NCI-H82 treated with DMSO at 0.1 percent for 48 hours (cell line): ENCODE measurements around the gene ELP4.
"Not testable (repeated sequence)": the region's sequence is repeated elsewhere in the genome, so short reads cannot be mapped to it uniquely, and the experiment has no call there.

Experiments used
- DNase-seq: peaks from one replicate; lab custom pipeline; 2025; ENCODE audit not compliant: unreplicated experiment; lab: John Stamatoyannopoulos, UW

ELP4 gene

DNA sequence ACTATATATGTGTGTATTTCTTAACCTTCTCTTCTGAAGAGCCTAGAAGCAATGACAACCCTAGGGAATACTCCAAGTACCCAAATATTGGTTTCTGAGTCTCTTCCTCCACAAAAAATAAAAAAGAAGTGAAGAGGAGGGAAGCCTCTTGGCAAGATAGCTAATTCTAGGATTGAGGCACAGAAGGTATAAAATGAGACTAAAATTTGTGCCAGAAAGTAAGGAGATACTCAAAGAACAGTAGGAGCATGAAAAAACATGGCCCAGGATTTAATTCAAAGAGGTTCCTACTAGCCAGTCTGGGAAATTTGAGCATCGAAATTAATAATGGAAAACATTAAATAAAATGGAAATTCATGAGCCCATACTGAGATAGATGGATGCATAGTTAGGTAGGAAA lies 189.5 kb downstream of the ELP4 start:
- DNase-seq, result no peak

DNA sequence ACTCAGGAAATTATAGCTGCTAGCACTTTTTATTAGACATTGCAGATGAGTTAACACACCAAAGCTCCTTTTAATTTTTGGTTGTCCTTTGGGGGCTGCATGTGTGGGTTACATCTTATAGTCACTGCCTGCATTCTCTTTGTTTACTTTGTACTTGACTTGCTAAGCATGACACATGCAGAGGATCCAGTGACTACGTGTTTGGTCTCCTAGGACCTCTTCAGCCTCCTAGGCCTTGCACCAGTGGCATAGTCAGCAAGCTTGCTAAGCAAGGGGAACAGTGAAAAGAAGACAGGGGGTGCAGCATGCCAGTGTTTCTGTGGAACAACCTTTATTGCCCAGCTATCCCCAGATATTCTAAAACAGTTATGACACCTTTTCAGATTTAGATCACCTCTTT lies 193.4 kb downstream of the ELP4 start:
- DNase-seq, result no peak

DNA sequence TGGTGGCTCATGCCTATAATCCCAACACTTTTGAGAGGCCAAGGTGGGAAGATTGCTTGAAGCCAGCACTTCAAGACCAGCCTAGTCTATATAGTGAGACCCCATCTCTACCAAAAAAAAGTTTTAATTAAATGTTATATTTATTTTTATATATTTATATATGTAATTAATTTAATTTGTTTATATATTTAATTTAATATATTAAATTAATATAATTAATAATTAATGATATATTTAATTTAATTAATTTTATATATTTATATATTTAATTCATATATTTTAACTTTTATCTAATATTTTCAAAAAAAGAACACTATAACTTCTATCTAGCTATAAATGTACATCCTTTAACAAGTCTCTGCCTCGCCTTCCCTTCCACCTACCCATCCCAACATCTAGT lies 196.8 kb downstream of the ELP4 start:
- DNase-seq, result no peak

DNA sequence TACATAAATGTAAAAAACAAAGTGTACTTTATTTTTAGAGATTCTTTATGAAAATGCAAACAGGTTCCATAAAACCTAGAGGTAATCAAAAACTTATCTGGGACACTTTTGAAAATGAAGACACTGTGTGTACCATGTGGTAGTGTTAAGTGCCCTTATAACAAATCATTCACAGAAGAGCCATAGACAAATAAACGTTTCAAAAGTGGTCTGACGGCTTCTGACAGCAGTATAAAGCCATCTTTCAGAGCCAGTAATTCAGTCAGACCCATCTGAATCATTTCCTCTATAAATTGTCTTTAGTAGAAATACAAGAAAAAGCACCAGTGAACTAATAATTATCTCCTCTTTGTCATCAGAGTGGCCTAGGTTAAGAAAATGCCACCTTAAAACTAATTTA lies 201.6 kb downstream of the ELP4 start:
- no peak for DNase-seq

DNA sequence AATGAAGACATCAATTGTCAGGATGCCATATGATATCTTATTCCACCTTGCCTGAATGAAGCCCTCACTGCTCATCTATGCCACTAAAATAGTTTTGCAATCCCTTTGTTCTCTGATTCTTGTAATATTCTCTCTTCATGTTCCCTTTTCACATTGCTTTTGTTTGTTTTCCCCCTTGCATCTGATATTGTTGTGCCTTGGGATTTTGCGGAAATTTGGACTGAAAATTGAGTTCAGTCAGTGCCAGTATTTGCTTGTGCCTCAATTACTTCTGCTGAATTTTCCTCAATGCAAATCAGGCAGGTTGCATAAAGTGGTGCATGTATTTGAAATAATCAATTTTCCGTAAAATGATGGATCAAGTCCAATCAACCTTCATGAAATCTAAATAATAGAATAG lies 203.3 kb downstream of the ELP4 start:
- DNase-seq, result no peak

DNA sequence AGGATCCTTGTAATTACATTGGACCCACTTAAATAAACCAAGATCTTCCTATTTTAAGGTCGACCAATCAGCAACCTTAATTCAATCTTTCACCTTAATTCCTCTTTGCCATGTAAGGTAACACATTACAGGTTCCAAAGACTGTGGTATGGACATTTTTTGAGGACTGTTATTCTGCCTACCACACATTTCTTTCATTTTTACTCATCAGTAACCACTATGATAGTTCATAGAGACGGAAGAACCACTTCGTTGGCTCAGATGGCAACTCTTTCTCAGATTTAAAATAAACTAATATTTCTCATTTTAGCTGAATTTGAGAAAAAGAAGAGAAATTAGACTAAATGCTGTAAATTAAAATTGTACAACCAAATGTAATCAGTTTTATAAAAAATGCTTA lies 205.3 kb downstream of the ELP4 start:
- no peak for DNase-seq

DNA sequence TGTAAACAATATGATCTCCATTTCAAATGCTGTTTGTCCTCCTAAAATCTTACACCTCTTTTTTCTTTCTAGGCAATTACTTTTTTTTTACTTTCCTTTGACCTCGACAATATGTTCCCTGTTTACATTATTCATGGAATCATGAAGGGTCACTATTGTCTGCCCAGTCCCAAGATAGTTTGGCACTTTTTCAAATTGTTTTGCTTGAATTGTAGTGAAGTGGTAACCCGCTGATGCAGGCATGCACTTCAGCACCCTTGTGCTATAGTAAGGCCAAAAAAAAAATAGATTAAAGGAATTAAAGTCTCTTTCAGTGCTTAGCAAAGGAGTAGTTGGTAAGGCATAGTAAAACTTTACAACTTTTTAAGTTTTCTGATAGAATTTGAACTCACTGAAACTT lies 210.7 kb downstream of the ELP4 start:
- no peak for DNase-seq

DNA sequence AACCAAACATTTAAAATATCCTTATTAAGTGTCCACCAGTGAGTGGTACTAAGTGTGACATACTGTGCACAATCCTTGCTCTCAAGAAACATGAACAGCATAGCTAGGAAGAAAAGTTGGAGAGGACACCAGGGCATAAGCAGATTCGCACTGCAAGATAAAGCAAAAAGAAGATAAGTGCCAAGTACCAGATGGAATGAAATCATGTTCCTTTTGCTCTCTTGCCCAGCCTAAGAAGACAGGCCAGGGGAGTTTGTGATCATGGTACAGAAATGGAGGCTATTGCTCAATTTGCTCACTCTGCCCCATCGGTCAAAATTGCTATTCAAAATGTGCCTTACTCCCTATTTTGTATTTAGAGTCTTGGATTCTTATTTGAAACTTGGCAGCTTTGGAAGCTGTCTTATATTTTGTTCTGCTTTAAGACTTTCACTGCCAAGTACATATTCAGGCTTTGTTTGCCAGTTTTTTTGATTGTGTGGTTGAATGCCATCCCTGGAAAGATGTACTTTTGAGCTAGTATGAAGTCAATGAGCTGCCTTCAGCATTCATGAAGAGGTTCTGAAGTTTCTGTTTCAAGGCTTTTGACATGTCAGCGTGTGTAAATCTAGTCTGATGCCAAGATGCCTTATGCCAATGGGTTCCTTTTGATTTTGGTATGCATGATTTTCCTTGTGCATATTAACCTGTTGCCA lies 211.3 kb downstream of the ELP4 start:
- no peak for DNase-seq

DNA sequence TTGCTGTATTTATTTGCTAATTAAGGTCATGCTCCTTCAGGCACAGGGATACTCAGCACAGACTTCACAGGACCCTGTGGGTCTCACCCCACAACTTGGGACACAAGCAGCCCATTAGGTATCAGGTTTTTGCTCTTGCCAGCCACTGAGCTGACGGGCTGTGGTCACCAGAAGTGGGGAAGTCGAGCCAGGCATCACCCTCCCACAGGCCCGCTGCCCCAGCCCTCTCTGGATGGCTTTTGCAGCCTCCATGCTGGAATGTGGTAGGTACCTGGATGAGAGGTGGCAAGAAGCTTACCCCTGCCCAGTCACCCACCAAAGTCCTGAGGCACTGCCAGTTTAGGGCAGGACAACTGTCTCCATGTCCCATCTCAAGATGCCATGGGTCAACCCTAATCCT lies 213.2 kb downstream of the ELP4 start:
- DNase-seq, result no peak

DNA sequence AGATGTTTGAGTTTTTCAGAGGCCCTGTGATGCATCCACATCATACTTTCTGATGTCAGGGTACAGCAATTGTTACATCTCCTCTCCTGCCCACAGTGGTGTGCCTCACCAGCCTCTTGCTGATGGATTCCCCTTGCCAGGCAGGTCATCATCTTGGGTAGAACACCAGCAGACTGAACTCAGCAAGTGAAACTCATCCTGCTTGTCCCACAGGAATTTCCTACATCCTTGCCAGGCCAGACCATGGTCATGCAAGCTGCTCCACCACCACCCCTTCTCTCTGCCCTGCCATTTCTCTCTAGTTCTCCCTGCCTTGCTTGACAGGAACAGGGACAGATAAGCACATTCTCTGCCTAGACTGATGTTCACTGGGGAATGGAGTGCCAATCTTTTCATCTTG lies 215.6 kb downstream of the ELP4 start:
- no peak for DNase-seq

DNA sequence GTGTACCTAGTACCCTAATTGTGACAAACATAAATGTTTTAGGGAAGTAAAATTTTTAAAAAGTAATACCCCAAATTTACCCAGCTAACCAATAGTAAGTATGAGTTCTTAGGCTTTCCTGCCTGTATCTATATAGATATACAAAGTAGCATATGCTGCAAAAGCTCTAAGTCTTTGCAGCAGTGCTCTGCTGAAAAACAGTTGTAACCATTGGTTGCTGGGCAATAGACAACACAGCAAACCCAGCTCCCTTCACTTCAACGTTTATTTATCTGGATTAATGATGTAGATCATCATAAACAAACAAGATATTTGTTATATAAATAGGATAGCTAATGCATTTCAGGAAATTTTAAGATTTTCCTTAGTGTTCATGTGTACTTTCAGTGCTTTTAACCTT lies 218.9 kb downstream of the ELP4 start:
- no peak for DNase-seq

DNA sequence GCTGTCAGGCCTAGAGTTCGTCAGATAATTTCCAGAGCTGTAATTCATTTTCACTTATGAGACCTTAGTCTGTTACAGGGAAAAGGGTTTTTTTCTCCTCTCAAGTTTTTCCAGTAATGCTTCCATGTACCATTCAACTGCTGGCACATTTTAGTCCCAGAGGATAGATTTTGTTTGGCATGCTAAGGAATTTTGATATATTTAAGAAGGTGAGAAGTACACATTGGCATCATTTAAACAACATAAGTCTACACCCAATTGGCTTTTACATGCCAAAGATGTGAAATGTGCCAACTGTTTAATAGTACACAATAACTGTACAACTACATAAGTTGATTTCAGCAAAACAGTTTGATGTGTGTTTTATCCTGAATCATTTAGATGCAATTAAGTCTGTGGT lies 230.6 kb downstream of the ELP4 start:
- no peak for DNase-seq

DNA sequence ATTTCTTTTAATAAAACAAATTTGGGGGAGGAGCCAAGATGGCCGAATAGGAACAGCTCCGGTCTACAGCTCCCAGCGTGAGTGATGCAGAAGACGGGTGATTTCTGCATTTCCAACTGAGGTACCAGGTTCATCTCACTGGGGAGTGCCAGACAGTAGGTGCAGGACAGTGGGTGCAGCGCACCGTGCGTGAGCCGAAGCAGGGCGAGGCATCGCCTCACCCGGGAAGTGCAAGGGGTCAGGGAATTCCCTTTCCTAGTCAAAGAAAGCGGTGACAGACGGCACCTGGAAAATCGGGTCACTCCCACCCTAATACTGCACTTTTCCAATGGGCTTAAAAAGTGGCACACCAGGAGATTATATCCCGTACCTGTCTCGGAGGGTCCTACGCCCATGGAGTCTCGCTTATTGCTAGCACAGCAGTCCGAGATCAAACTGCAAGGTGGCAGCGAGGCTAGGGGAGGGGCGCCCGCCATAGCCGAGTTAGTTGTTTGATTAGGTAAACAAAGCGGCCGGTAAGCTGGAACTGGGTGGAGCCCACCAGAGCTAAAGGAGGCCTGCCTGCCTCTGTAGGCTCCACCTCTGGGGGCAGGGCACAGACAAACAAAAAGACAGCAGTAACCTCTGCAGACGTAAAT lies 231.3 kb downstream of the ELP4 start:
- not testable (repeated sequence) for DNase-seq

DNA sequence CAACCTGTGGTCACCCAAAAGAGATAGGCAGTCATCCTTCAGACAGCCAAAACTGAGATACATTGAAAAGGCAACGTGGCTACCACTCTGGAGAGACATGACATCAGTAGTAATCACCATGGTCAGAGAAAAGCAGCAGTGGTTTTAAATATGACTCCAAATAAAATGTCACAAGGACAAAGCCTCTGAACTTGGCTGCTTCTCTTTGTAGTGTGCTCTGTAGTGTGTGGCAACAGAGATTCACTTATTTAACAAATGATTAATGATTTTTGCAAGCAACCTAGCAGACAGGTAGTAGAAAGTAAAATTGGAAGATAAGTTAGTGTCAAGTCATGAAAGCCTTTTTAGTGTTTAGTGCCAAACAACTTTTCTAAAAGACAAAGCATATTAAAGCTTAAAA lies 238.0 kb downstream of the ELP4 start:
- DNase-seq, result no peak

DNA sequence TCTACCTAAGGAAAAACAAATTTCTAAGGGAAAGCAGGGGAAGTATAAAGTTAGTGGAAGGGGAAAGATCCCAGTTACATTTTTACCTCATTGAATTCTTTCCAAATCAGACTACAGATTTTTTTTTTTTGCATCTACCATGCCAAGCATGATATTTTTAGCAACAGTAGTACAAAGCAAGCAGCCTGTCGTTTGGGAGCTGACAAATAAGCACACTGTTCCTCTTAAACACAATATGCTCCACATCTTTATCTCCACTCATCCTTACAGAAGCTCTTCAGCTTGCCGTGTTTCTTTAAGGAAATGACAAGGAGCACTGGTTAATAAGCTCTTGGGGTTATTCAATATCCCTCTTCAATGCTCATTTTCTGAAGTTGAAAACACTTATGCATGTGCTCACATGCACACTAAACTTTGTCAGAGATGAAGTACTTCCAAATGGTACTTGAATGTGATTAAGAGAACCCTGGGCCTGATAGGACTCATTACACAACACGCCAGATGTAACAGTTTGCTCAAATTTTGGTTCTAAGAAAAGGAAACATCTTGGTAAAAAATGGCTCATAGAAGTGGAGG lies 247.8 kb downstream of the ELP4 start:
- DNase-seq, result no peak

DNA sequence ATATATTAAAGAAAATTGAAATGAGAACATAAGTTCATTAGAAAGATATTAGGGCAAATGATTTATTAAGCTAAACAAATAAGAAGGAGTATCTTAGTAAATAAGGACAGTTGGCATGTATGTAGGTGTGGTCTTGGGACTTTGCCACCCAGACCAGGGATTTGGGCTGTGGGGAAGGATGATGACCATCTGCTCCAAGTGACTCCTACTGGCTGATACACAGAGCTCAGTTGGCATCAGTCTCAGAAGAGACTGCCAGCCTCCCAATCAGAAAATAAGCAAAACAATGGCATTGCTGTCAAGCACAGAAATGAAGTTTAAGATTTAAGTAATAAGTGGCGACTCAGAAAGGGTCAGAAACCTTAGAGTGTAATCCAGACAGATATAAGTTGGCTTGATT lies 252.1 kb downstream of the ELP4 start:
- DNase-seq, result no peak

DNA sequence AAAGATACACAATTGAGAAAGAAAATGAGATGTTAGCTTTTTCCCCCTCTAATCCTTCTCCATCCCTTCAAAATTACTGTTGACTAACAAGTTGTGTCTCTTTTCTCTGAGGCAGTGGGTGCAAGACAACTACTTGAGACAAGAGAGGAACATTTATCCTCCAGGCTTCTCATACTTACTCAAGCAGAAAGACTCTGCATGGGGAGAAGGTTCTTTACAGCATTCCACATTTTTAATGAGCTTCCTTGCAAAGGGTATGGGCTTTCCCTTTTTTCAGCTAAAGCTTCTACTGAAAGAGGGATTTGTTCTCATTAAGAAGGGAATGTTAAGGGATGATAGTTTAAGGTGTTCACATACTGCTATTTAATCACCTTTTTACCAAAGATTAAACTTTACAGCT lies 253.7 kb downstream of the ELP4 start:
- DNase-seq, result no peak

DNA sequence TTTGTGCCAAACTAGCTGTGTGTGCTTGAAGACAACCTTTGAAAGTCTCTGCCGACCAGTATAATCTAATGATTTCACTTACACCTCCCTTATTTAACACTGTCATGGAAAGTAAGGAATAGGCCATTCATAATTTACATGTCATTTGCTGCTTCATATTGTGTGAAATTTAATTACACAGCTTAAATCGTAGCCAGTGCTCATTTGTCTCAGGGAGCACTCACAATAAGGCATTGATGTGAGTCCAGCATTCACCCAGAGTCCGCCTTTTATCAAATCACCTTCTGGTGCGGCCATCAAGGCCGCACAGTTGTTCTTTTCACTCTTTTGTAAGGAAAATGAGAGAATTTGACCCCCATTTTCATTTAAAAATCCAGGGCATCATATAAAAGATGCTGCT lies 254.7 kb downstream of the ELP4 start:
- DNase-seq, result no peak

DNA sequence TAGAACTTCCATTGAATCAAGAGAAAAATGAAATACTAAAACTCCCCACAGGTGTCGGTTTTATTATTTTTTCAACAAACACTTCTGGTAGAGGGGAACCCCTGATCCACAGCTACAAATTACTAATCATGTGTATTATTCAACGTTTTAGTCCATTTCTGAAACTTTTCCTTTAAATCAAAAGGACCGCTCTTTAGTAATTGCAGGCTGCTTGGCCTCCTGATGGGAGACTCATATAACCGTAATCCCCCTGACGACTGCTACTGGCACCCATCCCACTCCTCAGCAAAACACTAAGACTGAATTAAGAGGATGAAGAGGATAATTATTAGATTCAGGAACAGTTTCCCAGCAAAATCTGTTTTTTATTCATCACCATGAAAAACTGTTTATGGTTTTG lies 255.2 kb downstream of the ELP4 start:
- DNase-seq, result peak; percentile 67

DNA sequence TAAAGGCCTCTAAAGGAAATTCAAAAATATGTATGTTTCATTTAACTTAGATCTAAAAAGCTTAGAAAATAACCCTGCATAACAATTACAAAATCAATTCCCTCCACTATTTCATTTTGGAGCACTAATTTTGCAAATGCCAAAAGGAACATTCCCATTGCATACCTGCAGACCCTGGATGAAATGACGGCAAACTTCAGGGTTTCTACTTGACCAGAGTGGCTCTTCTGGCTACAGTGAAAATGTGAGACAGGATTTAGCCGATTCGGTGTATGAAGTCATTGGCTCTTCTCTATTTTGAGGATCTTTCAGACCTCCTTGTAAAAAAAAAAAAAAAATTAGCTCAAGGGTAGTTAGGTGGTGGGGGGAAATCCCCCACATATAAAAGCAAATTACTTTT lies 257.5 kb downstream of the ELP4 start:
- no peak for DNase-seq

DNA sequence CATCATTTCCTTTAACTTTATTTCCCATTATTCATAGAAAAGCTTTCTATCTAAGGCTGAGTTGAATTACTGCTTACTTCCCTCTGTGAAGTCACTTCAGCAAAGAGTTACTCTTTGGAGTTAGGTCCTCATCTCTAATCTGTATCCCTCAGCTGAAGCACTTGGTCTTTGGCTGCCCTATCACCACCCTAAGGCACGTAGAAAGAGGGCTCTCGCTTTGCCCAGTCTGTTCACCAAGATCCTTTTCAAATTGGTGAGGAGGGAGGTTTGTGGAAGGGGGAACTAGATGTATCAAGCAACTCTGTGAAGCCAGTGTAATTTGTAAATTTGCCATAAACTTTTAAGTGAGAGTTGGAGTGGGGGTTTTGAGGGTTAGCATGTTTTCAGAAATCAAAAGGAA lies 258.1 kb downstream of the ELP4 start:
- no peak for DNase-seq

DNA sequence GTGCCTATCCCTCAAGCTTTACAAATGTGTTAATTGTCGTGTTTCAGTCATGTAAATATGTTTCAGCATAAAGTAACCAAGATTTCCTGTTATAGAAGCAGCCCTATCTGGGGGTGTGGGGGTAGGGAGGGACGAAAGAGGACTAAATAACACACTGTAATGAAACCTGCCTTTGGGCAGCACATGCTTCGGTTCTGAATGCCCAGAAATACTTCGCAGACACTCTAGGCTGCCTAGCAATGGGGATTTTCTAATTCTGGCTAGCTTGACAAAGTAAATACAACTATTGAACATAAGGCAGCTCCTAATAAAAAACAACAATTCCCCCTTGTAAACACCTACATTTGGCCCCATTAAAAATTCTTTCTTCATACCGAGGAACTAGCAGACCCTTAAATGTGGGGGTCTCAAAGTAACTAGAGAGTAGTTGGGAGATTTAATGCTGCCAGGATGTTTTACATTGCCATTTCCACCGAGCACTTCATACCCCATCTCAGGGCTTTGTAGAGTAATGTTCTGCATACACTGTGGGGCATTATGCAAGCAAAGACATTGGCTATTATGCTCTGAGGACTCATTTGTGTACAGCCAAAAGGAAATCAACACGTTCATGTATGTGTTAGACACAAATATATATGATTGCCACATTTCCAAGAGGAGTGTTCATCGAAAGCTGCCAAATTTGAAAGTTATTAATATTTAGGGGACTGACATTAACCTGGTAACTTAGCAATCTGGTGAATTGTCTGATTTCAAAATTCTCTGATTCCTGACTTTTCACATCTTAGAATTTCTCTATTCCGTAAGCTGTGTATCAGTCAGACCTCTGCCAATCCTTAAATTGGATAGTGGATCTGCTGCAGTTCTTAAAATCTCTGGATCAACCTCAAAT lies 259.4 kb downstream of the ELP4 start:
- no peak for DNase-seq
